Measurements from ENCODE around the gene NR3C2. TPM values are rescaled to one million over a fixed set of nuclear protein-coding genes. Genes with fewer than 3 reads are reported as not detected.

NR3C2 gene
- total and polyA plus RNA-seq, 2 experiments from 2014 or later: 1.2 to 3.0 TPM

DNA sequence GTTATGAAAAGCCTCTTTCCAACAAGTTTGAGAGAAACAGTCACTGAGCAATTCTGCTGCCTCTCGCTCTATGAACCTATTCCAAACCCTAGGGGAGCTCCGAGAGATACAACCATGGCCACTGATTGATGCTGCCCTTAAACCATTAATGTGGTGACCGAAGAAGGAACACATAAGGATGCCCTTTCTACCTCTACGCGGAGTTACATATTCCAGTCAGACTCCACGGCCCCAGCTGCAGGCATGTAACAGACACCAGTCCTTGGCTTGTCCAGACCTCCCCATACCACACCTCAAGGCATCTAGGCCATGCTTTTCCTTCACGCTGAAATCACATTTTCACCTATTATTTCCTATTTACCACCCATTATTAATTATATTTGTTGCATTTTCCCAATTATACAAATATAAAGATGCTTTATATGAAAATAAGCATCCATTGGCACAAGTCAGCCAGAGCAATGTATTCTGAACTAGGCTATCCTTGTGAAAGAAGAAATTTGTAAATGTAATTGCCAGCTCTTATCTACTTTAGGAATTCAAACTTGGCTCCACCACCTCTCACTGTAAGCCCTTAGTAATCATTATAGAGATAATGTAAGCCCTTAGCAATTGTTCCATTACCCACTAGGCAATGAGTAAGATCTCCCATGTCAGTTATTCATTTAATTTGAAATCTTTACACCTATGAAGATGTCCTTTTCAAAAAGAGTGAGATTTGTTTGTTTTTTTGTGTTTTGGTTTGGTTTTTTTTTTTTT, 338.4 kb downstream of the NR3C2 start:
- Mint-ChIP-seq H3K36me3 (ENCODE audit: low read depth) (no peaks in the 10 kb centered on the region; the same call in 1 of the 3 replicates), H3K27me3 (ENCODE audit: insufficient read depth, low read depth, poor library complexity) (peaks cover 5% of the 10 kb centered on the region), H3K4me1 (peaks cover 2% of the 10 kb centered on the region; the same call in 1 of the 3 replicates), H3K4me3 (no peak overlapping the region), H3K9me3 (peaks cover 6% of the 10 kb centered on the region), H3K27ac (no peak overlapping the region)
- Histone ChIP-seq H3K27me3 (ENCODE audit: insufficient read depth) (no peaks in the 10 kb centered on the region), H3K27ac (ENCODE audit: low read depth) (no peak overlapping the region), H3K4me3 (no peak overlapping the region), H4K20me1 (replicated peaks; ENCODE audit: insufficient read depth) (no peaks in the 10 kb centered on the region), H3K79me2 (replicated peaks; ENCODE audit: insufficient read depth) (no peaks in the 10 kb centered on the region), H3K4me2 (no peak overlapping the region), H2AFZ (no peak overlapping the region), H3K9me2 (ENCODE audit: insufficient read depth) (peaks cover 7% of the 10 kb centered on the region; the same call in 1 of the 2 replicates), H3K36me3 (ENCODE audit: insufficient read depth) (no peaks in the 10 kb centered on the region), H3F3A (replicated peaks; ENCODE audit: low read depth) (no peaks in the 10 kb centered on the region), H3K4me1 (ENCODE audit: insufficient read depth) (no peaks in the 10 kb centered on the region; the same call in 1 of the 2 replicates)
- TF ChIP-seq ZNF331 (CRISPR knock-in tag; IDR thresholded peaks at IDR 0.05; ENCODE audit: low read depth): no peak
- TF ChIP-seq CREB1 (CRISPR knock-in tag; IDR thresholded peaks at IDR 0.05; ENCODE audit: low read depth): no peak
- TF ChIP-seq STAT1 (IDR thresholded peaks at IDR 0.05; ENCODE audit: unreplicated experiment): no peak
- TF ChIP-seq EZH2 (IDR thresholded peaks at IDR 0.05; ENCODE audit: low read depth, unreplicated experiment): no peak
- TF ChIP-seq, protein P1, sequence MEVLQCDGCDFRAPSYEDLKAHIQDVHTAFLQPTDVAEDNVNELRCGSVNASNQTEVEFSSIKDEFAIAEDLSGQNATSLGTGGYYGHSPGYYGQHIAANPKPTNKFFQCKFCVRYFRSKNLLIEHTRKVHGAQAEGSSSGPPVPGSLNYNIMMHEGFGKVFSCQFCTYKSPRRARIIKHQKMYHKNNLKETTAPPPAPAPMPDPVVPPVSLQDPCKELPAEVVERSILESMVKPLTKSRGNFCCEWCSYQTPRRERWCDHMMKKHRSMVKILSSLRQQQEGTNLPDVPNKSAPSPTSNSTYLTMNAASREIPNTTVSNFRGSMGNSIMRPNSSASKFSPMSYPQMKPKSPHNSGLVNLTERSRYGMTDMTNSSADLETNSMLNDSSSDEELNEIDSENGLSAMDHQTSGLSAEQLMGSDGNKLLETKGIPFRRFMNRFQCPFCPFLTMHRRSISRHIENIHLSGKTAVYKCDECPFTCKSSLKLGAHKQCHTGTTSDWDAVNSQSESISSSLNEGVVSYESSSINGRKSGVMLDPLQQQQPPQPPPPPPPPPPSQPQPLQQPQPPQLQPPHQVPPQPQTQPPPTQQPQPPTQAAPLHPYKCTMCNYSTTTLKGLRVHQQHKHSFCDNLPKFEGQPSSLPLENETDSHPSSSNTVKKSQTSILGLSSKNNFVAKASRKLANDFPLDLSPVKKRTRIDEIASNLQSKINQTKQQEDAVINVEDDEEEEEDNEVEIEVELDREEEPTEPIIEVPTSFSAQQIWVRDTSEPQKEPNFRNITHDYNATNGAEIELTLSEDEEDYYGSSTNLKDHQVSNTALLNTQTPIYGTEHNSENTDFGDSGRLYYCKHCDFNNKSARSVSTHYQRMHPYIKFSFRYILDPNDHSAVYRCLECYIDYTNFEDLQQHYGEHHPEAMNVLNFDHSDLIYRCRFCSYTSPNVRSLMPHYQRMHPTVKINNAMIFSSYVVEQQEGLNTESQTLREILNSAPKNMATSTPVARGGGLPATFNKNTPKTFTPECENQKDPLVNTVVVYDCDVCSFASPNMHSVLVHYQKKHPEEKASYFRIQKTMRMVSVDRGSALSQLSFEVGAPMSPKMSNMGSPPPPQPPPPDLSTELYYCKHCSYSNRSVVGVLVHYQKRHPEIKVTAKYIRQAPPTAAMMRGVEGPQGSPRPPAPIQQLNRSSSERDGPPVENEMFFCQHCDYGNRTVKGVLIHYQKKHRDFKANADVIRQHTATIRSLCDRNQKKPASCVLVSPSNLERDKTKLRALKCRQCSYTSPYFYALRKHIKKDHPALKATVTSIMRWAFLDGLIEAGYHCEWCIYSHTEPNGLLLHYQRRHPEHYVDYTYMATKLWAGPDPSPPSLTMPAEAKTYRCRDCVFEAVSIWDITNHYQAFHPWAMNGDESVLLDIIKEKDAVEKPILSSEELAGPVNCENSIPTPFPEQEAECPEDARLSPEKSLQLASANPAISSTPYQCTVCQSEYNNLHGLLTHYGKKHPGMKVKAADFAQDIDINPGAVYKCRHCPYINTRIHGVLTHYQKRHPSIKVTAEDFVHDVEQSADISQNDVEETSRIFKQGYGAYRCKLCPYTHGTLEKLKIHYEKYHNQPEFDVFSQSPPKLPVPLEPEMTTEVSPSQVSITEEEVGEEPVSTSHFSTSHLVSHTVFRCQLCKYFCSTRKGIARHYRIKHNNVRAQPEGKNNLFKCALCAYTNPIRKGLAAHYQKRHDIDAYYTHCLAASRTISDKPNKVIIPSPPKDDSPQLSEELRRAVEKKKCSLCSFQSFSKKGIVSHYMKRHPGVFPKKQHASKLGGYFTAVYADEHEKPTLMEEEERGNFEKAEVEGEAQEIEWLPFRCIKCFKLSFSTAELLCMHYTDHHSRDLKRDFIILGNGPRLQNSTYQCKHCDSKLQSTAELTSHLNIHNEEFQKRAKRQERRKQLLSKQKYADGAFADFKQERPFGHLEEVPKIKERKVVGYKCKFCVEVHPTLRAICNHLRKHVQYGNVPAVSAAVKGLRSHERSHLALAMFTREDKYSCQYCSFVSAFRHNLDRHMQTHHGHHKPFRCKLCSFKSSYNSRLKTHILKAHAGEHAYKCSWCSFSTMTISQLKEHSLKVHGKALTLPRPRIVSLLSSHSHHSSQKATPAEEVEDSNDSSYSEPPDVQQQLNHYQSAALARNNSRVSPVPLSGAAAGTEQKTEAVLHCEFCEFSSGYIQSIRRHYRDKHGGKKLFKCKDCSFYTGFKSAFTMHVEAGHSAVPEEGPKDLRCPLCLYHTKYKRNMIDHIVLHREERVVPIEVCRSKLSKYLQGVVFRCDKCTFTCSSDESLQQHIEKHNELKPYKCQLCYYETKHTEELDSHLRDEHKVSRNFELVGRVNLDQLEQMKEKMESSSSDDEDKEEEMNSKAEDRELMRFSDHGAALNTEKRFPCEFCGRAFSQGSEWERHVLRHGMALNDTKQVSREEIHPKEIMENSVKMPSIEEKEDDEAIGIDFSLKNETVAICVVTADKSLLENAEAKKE (CRISPR knock-in tag; IDR thresholded peaks at IDR 0.05): no peak
- no peak for TF ChIP-seq POLR2AphosphoS5 (IDR thresholded peaks at IDR 0.05; ENCODE audit: low read depth)
- TF ChIP-seq, protein P2, sequence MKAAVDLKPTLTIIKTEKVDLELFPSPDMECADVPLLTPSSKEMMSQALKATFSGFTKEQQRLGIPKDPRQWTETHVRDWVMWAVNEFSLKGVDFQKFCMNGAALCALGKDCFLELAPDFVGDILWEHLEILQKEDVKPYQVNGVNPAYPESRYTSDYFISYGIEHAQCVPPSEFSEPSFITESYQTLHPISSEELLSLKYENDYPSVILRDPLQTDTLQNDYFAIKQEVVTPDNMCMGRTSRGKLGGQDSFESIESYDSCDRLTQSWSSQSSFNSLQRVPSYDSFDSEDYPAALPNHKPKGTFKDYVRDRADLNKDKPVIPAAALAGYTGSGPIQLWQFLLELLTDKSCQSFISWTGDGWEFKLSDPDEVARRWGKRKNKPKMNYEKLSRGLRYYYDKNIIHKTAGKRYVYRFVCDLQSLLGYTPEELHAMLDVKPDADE (IDR thresholded peaks at IDR 0.05): no peak
- TF ChIP-seq EZH2phosphoT487 (IDR thresholded peaks at IDR 0.05; ENCODE audit: unreplicated experiment): no peak
- TF ChIP-seq ZNF114 (CRISPR knock-in tag; IDR thresholded peaks at IDR 0.05): no peak
- TF ChIP-seq, protein P3, sequence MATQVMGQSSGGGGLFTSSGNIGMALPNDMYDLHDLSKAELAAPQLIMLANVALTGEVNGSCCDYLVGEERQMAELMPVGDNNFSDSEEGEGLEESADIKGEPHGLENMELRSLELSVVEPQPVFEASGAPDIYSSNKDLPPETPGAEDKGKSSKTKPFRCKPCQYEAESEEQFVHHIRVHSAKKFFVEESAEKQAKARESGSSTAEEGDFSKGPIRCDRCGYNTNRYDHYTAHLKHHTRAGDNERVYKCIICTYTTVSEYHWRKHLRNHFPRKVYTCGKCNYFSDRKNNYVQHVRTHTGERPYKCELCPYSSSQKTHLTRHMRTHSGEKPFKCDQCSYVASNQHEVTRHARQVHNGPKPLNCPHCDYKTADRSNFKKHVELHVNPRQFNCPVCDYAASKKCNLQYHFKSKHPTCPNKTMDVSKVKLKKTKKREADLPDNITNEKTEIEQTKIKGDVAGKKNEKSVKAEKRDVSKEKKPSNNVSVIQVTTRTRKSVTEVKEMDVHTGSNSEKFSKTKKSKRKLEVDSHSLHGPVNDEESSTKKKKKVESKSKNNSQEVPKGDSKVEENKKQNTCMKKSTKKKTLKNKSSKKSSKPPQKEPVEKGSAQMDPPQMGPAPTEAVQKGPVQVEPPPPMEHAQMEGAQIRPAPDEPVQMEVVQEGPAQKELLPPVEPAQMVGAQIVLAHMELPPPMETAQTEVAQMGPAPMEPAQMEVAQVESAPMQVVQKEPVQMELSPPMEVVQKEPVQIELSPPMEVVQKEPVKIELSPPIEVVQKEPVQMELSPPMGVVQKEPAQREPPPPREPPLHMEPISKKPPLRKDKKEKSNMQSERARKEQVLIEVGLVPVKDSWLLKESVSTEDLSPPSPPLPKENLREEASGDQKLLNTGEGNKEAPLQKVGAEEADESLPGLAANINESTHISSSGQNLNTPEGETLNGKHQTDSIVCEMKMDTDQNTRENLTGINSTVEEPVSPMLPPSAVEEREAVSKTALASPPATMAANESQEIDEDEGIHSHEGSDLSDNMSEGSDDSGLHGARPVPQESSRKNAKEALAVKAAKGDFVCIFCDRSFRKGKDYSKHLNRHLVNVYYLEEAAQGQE (IDR thresholded peaks at IDR 0.05; ENCODE audit: unreplicated experiment): no peak
- TF ChIP-seq, protein P4, sequence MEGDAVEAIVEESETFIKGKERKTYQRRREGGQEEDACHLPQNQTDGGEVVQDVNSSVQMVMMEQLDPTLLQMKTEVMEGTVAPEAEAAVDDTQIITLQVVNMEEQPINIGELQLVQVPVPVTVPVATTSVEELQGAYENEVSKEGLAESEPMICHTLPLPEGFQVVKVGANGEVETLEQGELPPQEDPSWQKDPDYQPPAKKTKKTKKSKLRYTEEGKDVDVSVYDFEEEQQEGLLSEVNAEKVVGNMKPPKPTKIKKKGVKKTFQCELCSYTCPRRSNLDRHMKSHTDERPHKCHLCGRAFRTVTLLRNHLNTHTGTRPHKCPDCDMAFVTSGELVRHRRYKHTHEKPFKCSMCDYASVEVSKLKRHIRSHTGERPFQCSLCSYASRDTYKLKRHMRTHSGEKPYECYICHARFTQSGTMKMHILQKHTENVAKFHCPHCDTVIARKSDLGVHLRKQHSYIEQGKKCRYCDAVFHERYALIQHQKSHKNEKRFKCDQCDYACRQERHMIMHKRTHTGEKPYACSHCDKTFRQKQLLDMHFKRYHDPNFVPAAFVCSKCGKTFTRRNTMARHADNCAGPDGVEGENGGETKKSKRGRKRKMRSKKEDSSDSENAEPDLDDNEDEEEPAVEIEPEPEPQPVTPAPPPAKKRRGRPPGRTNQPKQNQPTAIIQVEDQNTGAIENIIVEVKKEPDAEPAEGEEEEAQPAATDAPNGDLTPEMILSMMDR (conservative IDR thresholded peaks at IDR 0.05; ENCODE audit: low read depth in 2 of 2): no peak
- TF ChIP-seq JUNB (IDR thresholded peaks at IDR 0.05; ENCODE audit: unreplicated experiment): no peak
- no peak for TF ChIP-seq NANOG (IDR thresholded peaks at IDR 0.05; ENCODE audit: borderline replicate concordance)
- no peak for ATAC-seq
- DNase-seq (ENCODE audit: low spot score): no peak
